SK-N-SH treated with all-trans-retinoic acid at 6 μM for 48 hours (cell line): ENCODE data around the gene ZNF428.

Experiments
- ATAC-seq: fragments of 200-7000 bp; cut with Tn5 transposase; 3 replicates; pipeline ENCODE4 v1.9.1; 2020; ENCODE audit warnings: mild to moderate bottlenecking, moderate library complexity
- BACH2 ChIP-seq: fragments of 250-450 bp; sonication (Bioruptor Pico); IDR thresholded peaks from 2 replicates; pipeline ENCODE4 v1.9.0; 2021; ENCODE audit warnings: mild to moderate bottlenecking, borderline replicate concordance
- CREB5 ChIP-seq: fragments of 250-450 bp; sonication (Bioruptor Pico); IDR thresholded peaks from 2 replicates; pipeline ENCODE4 v1.5.1; 2020; ENCODE audit warnings: low read depth, mild to moderate bottlenecking, moderate library complexity
- CSDC2 ChIP-seq: fragments of 250-450 bp; sonication (Bioruptor Pico); IDR thresholded peaks from 2 replicates; pipeline ENCODE4 v1.5.0; 2020; ENCODE audit warnings: mild to moderate bottlenecking, moderate library complexity
- CSRNP3 ChIP-seq: fragments of 250-450 bp; sonication (Bioruptor Pico); IDR thresholded peaks from 2 replicates; pipeline ENCODE4 v1.5.1; 2021; ENCODE audit warnings: mild to moderate bottlenecking, moderate library complexity
- ESRRG ChIP-seq: fragments of 250-450 bp; sonication (Bioruptor Pico); IDR thresholded peaks from 2 replicates; pipeline ENCODE4 v1.6.1; 2021; ENCODE audit warnings: mild to moderate bottlenecking
- ISL1 ChIP-seq: fragments of 250-450 bp; sonication (Bioruptor Pico); IDR thresholded peaks from 2 replicates; pipeline ENCODE4 v2.1.2; 2022; ENCODE audit warnings: mild to moderate bottlenecking, moderate library complexity
- OSR1 ChIP-seq: fragments of 250-450 bp; sonication (Bioruptor Pico); IDR thresholded peaks from 2 replicates; pipeline ENCODE4 v1.8.0; 2022; ENCODE audit warnings: moderate library complexity, mild to moderate bottlenecking, inconsistent platforms
- POU6F1 ChIP-seq: fragments of 250-450 bp; sonication (Bioruptor Pico); IDR thresholded peaks from 2 replicates; pipeline ENCODE4 v1.8.0; 2021; ENCODE audit warnings: low read depth, mild to moderate bottlenecking, moderate library complexity, borderline replicate concordance
- PPARA ChIP-seq: fragments of 250-450 bp; sonication (Bioruptor Pico); IDR thresholded peaks from 2 replicates; pipeline ENCODE4 v1.5.0; 2020; ENCODE audit warnings: mild to moderate bottlenecking, borderline replicate concordance
- SNAI2 ChIP-seq: fragments of 250-450 bp; sonication (Bioruptor Pico); IDR thresholded peaks from 2 replicates; pipeline ENCODE4 v1.5.0; 2020; ENCODE audit warnings: mild to moderate bottlenecking, moderate library complexity
- TCF4 ChIP-seq: fragments of 250-450 bp; sonication (Bioruptor Pico); IDR thresholded peaks from 2 replicates; pipeline ENCODE4 v1.8.0; 2021; ENCODE audit warnings: mild to moderate bottlenecking, moderate library complexity, borderline replicate concordance
- TOX ChIP-seq: fragments of 250-450 bp; sonication (Bioruptor Pico); IDR thresholded peaks from 2 replicates; pipeline ENCODE4 v1.8.0; 2021; ENCODE audit warnings: mild to moderate bottlenecking, moderate library complexity, borderline replicate concordance
- ZFP3 ChIP-seq: fragments of 250-450 bp; sonication (Bioruptor Pico); IDR thresholded peaks from 2 replicates; pipeline ENCODE4 v1.5.0; 2020; ENCODE audit warnings: mild to moderate bottlenecking, moderate library complexity
- ZFP30 ChIP-seq: fragments of 450-650 bp; formaldehyde crosslinking; IDR thresholded peaks from 2 replicates; pipeline ENCODE4 v1.5.0; 2022; ENCODE audit warnings: mild to moderate bottlenecking, moderate library complexity
- ZNF565 ChIP-seq: fragments of 450-650 bp; formaldehyde crosslinking; conservative IDR thresholded peaks from 2 replicates; pipeline ENCODE4 v1.5.0; 2020; ENCODE audit warnings: low read depth, mild to moderate bottlenecking, moderate library complexity
- ZNF70 ChIP-seq: fragments of 450-650 bp; formaldehyde crosslinking; IDR thresholded peaks from 2 replicates; pipeline ENCODE4 v1.5.0; 2020; ENCODE audit warnings: mild to moderate bottlenecking, moderate library complexity
- ZNF8 ChIP-seq: fragments of 450-650 bp; formaldehyde crosslinking; IDR thresholded peaks from 2 replicates; pipeline ENCODE4 v1.5.0; 2020; ENCODE audit warnings: mild to moderate bottlenecking, moderate library complexity
- TF ChIP-seq, protein P1 (sequence below): fragments of 250-450 bp; sonication (Bioruptor Pico); IDR thresholded peaks from 2 replicates; pipeline ENCODE4 v1.8.0; 2020; ENCODE audit warnings: mild to moderate bottlenecking, moderate library complexity, borderline replicate concordance
- TF ChIP-seq, protein P2 (sequence below): fragments of 250-450 bp; sonication (Bioruptor Pico); IDR thresholded peaks from 2 replicates; pipeline ENCODE4 v1.5.0; 2020; ENCODE audit warnings: mild to moderate bottlenecking, moderate library complexity

Gene ZNF428

GRCh38 chr19:43658001-43658400 lies 38.6 kb upstream of the ZNF428 start:
- TF ChIP-seq ZNF565 (CRISPR knock-in tag) (0 out of 2 replicates have a peak, but pooled peaks have one; percentile 37), OSR1 (CRISPR knock-in tag) (no peak), ZNF70 (CRISPR knock-in tag) (no peak), PPARA (CRISPR knock-in tag) (no peak), SNAI2 (no peak)
- TF ChIP-seq, protein P1, sequence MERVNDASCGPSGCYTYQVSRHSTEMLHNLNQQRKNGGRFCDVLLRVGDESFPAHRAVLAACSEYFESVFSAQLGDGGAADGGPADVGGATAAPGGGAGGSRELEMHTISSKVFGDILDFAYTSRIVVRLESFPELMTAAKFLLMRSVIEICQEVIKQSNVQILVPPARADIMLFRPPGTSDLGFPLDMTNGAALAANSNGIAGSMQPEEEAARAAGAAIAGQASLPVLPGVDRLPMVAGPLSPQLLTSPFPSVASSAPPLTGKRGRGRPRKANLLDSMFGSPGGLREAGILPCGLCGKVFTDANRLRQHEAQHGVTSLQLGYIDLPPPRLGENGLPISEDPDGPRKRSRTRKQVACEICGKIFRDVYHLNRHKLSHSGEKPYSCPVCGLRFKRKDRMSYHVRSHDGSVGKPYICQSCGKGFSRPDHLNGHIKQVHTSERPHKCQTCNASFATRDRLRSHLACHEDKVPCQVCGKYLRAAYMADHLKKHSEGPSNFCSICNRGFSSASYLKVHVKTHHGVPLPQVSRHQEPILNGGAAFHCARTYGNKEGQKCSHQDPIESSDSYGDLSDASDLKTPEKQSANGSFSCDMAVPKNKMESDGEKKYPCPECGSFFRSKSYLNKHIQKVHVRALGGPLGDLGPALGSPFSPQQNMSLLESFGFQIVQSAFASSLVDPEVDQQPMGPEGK (CRISPR knock-in tag) = no peak
- ATAC-seq = no peak

- no peak for ATAC-seq
- TF ChIP-seq PPARA (CRISPR knock-in tag) = no peak
- no peak for TF ChIP-seq ZFP3 (CRISPR knock-in tag)
Observed at GRCh38 chr19:43656436-43656835, 37.0 kb upstream of the ZNF428 start.

- peak; percentile 24; the same call in 2 of the 3 replicates for ATAC-seq
- TF ChIP-seq TOX (no peak), PPARA (CRISPR knock-in tag) (no peak), ZNF565 (CRISPR knock-in tag) (no peak), ZFP30 (CRISPR knock-in tag) (no peak), POU6F1 (CRISPR knock-in tag) (no peak), ISL1 (CRISPR knock-in tag) (no peak), BACH2 (CRISPR knock-in tag) (no peak), ZNF70 (CRISPR knock-in tag) (no peak), OSR1 (CRISPR knock-in tag) (no peak), ZNF8 (CRISPR knock-in tag) (no peak), CSRNP3 (CRISPR knock-in tag) (no peak), ESRRG (no peak), SNAI2 (no peak), CSDC2 (no peak), TCF4 (no peak), CREB5 (no peak)
- TF ChIP-seq, protein P2, sequence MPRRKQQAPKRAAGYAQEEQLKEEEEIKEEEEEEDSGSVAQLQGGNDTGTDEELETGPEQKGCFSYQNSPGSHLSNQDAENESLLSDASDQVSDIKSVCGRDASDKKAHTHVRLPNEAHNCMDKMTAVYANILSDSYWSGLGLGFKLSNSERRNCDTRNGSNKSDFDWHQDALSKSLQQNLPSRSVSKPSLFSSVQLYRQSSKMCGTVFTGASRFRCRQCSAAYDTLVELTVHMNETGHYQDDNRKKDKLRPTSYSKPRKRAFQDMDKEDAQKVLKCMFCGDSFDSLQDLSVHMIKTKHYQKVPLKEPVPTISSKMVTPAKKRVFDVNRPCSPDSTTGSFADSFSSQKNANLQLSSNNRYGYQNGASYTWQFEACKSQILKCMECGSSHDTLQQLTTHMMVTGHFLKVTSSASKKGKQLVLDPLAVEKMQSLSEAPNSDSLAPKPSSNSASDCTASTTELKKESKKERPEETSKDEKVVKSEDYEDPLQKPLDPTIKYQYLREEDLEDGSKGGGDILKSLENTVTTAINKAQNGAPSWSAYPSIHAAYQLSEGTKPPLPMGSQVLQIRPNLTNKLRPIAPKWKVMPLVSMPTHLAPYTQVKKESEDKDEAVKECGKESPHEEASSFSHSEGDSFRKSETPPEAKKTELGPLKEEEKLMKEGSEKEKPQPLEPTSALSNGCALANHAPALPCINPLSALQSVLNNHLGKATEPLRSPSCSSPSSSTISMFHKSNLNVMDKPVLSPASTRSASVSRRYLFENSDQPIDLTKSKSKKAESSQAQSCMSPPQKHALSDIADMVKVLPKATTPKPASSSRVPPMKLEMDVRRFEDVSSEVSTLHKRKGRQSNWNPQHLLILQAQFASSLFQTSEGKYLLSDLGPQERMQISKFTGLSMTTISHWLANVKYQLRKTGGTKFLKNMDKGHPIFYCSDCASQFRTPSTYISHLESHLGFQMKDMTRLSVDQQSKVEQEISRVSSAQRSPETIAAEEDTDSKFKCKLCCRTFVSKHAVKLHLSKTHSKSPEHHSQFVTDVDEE (CRISPR knock-in tag) = no peak
- TF ChIP-seq, protein P1 (CRISPR knock-in tag) = no peak
Observed at GRCh38 chr19:43652546-43652874, 33.1 kb upstream of the ZNF428 start.
